Endothelial cell of umbilical vein (primary cell): Measurements from ENCODE around the gene AKAP8L. TPM values are rescaled to one million over a fixed set of nuclear protein-coding genes. Genes with fewer than 3 reads are reported as not detected.

Source experiments
- BruUV-seq: library from RNA; stranded (reverse); fragments of 400-500 nt; replicated peaks from 2 replicates; lab custom pipeline; 2021; lab: Mats Ljungman, UMichigan
- CTCF ChIA-PET: fragments of 300-600, 350-600 bp; sonication (Branson Sonifier 250); formaldehyde crosslinking; loops from one replicate; lab custom pipeline; 2021; ENCODE audit warnings: antibody characterized with exemption, inconsistent platforms; lab: Charles Lee
- POLR2A ChIA-PET: fragments of 300-600, 350-600 bp; sonication (Branson Sonifier 250); formaldehyde crosslinking; loops from one replicate; lab custom pipeline; 2021; ENCODE audit warnings: antibody characterized with exemption, inconsistent platforms; lab: Charles Lee
- DNase-seq: peaks from one replicate; pipeline ENCODE4 v3.0.0-alpha.2; 2011; ENCODE audit warnings: low read depth, low spot score
- FAIRE-seq: peaks from 2 replicates; lab custom pipeline; 2011; peaks lifted over from hg19 to GRCh38; lab: Jason Lieb, UNC
- H2AFZ ChIP-seq: 2 replicates; pipeline ENCODE4 v1.6.0; 2012; ENCODE audit warnings: low read depth, low read length, control low read depth, inconsistent platforms
- H3K27ac ChIP-seq: 2 replicates; pipeline ENCODE4 v1.5.1; 2011; ENCODE audit warnings: low read depth, mild to moderate bottlenecking, control low read depth, low read length, moderate library complexity; ENCODE audit not compliant: insufficient read depth
- H3K27me3 ChIP-seq, 2 experiments: 2 replicates each; pipeline versions ENCODE4 v1.6.0 to v1.6.1; 2011; ENCODE audit warnings: low read length in 2 of 2, mixed read lengths in 1 of 2; ENCODE audit not compliant: control insufficient read depth in 2 of 2, insufficient read depth in 2 of 2
- H3K36me3 ChIP-seq, 2 experiments: 2 replicates in 1 of 2; 3 replicates in 1 of 2; pipeline ENCODE4 v1.5.1; 2011; ENCODE audit warnings: low read length in 2 of 2, mild to moderate bottlenecking in 1 of 2, moderate library complexity in 1 of 2; ENCODE audit not compliant: control insufficient read depth in 2 of 2, insufficient read depth in 2 of 2; ENCODE audit errors: extremely low read depth in 1 of 2
- H3K4me1 ChIP-seq: 3 replicates; pipeline ENCODE4 v1.5.1; 2011; ENCODE audit warnings: mild to moderate bottlenecking, low read length; ENCODE audit not compliant: control insufficient read depth, insufficient read depth; ENCODE audit errors: extremely low read depth
- H3K4me2 ChIP-seq: 2 replicates; pipeline ENCODE4 v1.6.1; 2011; ENCODE audit warnings: low read length, control low read depth, mixed read lengths; ENCODE audit not compliant: insufficient read depth
- H3K4me3 ChIP-seq, 3 experiments: fragments of 200-600 bp in 1 of 3; sonication (generic), shearing (Covaris generic) in 1 of 3; replicated peaks in 1 of 3; 2 replicates each; pipeline ENCODE4 v1.5.1; 2011 to 2016; ENCODE audit warnings: control low read depth in 3 of 3, low read length in 3 of 3, mild to moderate bottlenecking in 2 of 3, inconsistent platforms in 1 of 3, low read depth in 1 of 3, moderate library complexity in 1 of 3; ENCODE audit not compliant: insufficient read depth in 1 of 3
- H3K79me2 ChIP-seq: 2 replicates; pipeline ENCODE4 v1.6.0; 2012; ENCODE audit warnings: low read length, inconsistent platforms; ENCODE audit not compliant: control insufficient read depth, insufficient read depth
- H3K9ac ChIP-seq: replicated peaks from 2 replicates; pipeline ENCODE3; 2011; ENCODE audit warnings: low read length, control low read depth; ENCODE audit not compliant: insufficient read depth; ENCODE audit errors: extremely low read depth
- H3K9me1 ChIP-seq: replicated peaks from 3 replicates; pipeline ENCODE4 v1.6.0; 2011; ENCODE audit warnings: mild to moderate bottlenecking, low read length; ENCODE audit not compliant: control insufficient read depth, insufficient read depth; ENCODE audit errors: extremely low read depth
- H3K9me3 ChIP-seq: replicated peaks from 2 replicates; pipeline ENCODE4 v1.5.1; 2012; ENCODE audit warnings: low read length, inconsistent platforms; ENCODE audit not compliant: control insufficient read depth, insufficient read depth
- H4K20me1 ChIP-seq: replicated peaks from 2 replicates; pipeline ENCODE3; 2011; ENCODE audit warnings: mild to moderate bottlenecking, low read length; ENCODE audit not compliant: control insufficient read depth, insufficient read depth; ENCODE audit errors: extremely low read depth
- EZH2 ChIP-seq: IDR thresholded peaks from 2 replicates; pipeline ENCODE4 v1.6.1; 2012; ENCODE audit warnings: borderline replicate concordance, low read depth, mild to moderate bottlenecking, moderate library complexity, low read length, inconsistent platforms; ENCODE audit not compliant: severe bottlenecking
- FOS ChIP-seq: IDR thresholded peaks from 2 replicates; pipeline ENCODE4 v1.6.1; 2011; ENCODE audit warnings: mild to moderate bottlenecking, low read length, moderate library complexity, borderline replicate concordance; ENCODE audit not compliant: insufficient read depth
- GATA2 ChIP-seq: IDR thresholded peaks from 2 replicates; pipeline ENCODE4 v1.7.0; 2011; ENCODE audit warnings: low read depth, mild to moderate bottlenecking, moderate library complexity, mixed read lengths, low read length; ENCODE audit not compliant: insufficient read length, insufficient read depth
- JUN ChIP-seq: IDR thresholded peaks from 2 replicates; pipeline ENCODE4 v1.6.1; 2011; ENCODE audit warnings: borderline replicate concordance, low read depth; ENCODE audit not compliant: insufficient read length, insufficient read depth
- MYC ChIP-seq: IDR thresholded peaks from one replicate; pipeline ENCODE4 v1.6.1; 2011; ENCODE audit warnings: mild to moderate bottlenecking, low read depth, low read length
- POLR2A ChIP-seq: IDR thresholded peaks from 2 replicates; pipeline ENCODE4 v1.6.1; 2012; ENCODE audit warnings: low read depth, mild to moderate bottlenecking, control low read depth, low read length
- POLR2AphosphoS5 ChIP-seq: IDR thresholded peaks from 2 replicates; pipeline ENCODE4 v1.6.1; 2012; ENCODE audit warnings: low read depth, mild to moderate bottlenecking, control low read depth, low read length, moderate library complexity; ENCODE audit not compliant: insufficient read depth
- dilution Hi-C: fragments of 300-500 bp; cut with MboI; formaldehyde crosslinking; loops from one replicate; pipeline ENCODE4 v1.15.0; 2019; ENCODE audit warnings: low sequenced_read_pairs; ENCODE audit not compliant: extremely low pct_ligation_motif_present
- intact Hi-C: fragments of 100-400 bp; cut with micrococcal nuclease; formaldehyde crosslinking; loops from one replicate; pipeline ENCODE4 v1.10.0; 2022
- polyA plus RNA-seq, 4 experiments: library from polyadenylated mRNA; depleted of rRNA in 3 of 4; stranded (reverse) in 3 of 4; unstranded in 1 of 4; fragments of >200 nt; gene quantifications; 2 replicates each; pipeline versions ENCODE4 v1.2.1 to v1.2.3, GENCODE V29; 2011 to 2012; ENCODE audit warnings: missing spikeins in 1 of 4
- total RNA-seq: library from RNA; stranded (reverse); gene quantifications from 2 replicates; pipeline ENCODE4 v1.2.3, GENCODE V29; 2021
- TF ChIP-seq, protein P1 (sequence below), 2 donors: IDR thresholded peaks; 1 replicate in 1 of 2; 2 replicates in 1 of 2; pipeline ENCODE4 v1.5.1; 2011; ENCODE audit warnings: low read length in 2 of 2, mild to moderate bottlenecking in 2 of 2, moderate library complexity in 2 of 2, control low read depth in 1 of 2, inconsistent platforms in 1 of 2, low read depth in 1 of 2; ENCODE audit not compliant: insufficient read depth in 1 of 2; ENCODE audit errors: extremely low read depth in 1 of 2
- TF ChIP-seq, protein P2 (sequence below): IDR thresholded peaks from 2 replicates; pipeline ENCODE4 v1.6.1; 2011; ENCODE audit not compliant: insufficient read depth, insufficient read length

The AKAP8L gene
- total and polyA plus RNA-seq, 2 donors (not counting 3 experiments of a cell fraction or from before 2014, with no cell fraction given) = 63.9 to 99.6 TPM

- Histone ChIP-seq H3K9me3 (no peaks in the 10 kb centered on the region), H3K79me2 (peaks cover 16% of the 10 kb centered on the region), H3K4me1 (peaks cover 6% of the 10 kb centered on the region), H3K4me3 (no peak overlapping the region), H4K20me1 (no peaks in the 10 kb centered on the region), H3K27me3 (no peaks in the 10 kb centered on the region), H3K36me3 (peaks cover 8 to 44% of the 10 kb centered on the region in 2 experiments), H3K27ac (no peak overlapping the region), H3K9ac (no peak overlapping the region), H2AFZ (no peak overlapping the region), H3K9me1 (no peaks in the 10 kb centered on the region), H3K4me2 (no peak overlapping the region)
- BruUV-seq = TSS peak; percentile 2
- ChIA-PET CTCF (interaction anchor here (1.3 to 1.7 kb wide), 2 partner anchors 30 to 133 kb away, joined by 3 to 5 read pairs; no protein-coding TSS in a partner anchor), POLR2A (interaction anchor here (0.7 kb wide), 1 partner anchor 126 kb away, joined by 3 read pairs; no protein-coding TSS in a partner anchor)
- DNase-seq = no peak
- no peak for TF ChIP-seq JUN
- no peak for TF ChIP-seq POLR2A
- TF ChIP-seq, protein P1, sequence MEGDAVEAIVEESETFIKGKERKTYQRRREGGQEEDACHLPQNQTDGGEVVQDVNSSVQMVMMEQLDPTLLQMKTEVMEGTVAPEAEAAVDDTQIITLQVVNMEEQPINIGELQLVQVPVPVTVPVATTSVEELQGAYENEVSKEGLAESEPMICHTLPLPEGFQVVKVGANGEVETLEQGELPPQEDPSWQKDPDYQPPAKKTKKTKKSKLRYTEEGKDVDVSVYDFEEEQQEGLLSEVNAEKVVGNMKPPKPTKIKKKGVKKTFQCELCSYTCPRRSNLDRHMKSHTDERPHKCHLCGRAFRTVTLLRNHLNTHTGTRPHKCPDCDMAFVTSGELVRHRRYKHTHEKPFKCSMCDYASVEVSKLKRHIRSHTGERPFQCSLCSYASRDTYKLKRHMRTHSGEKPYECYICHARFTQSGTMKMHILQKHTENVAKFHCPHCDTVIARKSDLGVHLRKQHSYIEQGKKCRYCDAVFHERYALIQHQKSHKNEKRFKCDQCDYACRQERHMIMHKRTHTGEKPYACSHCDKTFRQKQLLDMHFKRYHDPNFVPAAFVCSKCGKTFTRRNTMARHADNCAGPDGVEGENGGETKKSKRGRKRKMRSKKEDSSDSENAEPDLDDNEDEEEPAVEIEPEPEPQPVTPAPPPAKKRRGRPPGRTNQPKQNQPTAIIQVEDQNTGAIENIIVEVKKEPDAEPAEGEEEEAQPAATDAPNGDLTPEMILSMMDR (IDR thresholded peaks at IDR 0.05; ENCODE audit: extremely low read depth in 1 of 2, insufficient read depth in 1 of 2, low read depth in 1 of 2, low read length in 2 of 2) = no peak
- TF ChIP-seq POLR2AphosphoS5 = no peak
- TF ChIP-seq MYC = no peak
- TF ChIP-seq EZH2 = no peak
- no peak for TF ChIP-seq GATA2
- TF ChIP-seq, protein P2, sequence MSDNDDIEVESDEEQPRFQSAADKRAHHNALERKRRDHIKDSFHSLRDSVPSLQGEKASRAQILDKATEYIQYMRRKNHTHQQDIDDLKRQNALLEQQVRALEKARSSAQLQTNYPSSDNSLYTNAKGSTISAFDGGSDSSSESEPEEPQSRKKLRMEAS = no peak
- no peak for TF ChIP-seq FOS
- no peak for FAIRE-seq
- dilution Hi-C loops = no loop called here
- intact Hi-C loops = no loop called here
Observed at GRCh38 chr19:15422296-15423075, 3.7 kb upstream of the AKAP8L start.
